H1 (cell line): Measurements from ENCODE around the gene CTXN3. TPM values are rescaled to one million over a fixed set of nuclear protein-coding genes. Genes with fewer than 3 reads are reported as not detected.

Experiments
- CTCF ChIA-PET: fragments of 300-600 bp; sonication (Branson Sonifier 250); formaldehyde crosslinking; loops from one replicate; lab custom pipeline; 2021; ENCODE audit not compliant: partially characterized antibody; lab: Charles Lee
- POLR2A ChIA-PET: fragments of 300-600 bp; sonication (Branson Sonifier 250); formaldehyde crosslinking; loops from one replicate; lab custom pipeline; 2021; ENCODE audit warnings: inconsistent platforms; ENCODE audit not compliant: partially characterized antibody; lab: Charles Lee
- DNase-seq, 2 experiments: peaks; one replicate each; pipeline versions ENCODE4 v3.0.0 to v3.0.0-alpha.2; 2010 to 2022; ENCODE audit warnings: low spot score in 2 of 2, low read depth in 1 of 2, mixed read lengths in 1 of 2
- FAIRE-seq: peaks from 2 replicates; lab custom pipeline; 2011; peaks lifted over from hg19 to GRCh38; lab: Jason Lieb, UNC
- H2AFZ ChIP-seq: 2 replicates; pipeline ENCODE4 v1.8.1; 2012; ENCODE audit warnings: low read length, inconsistent platforms
- H2AK5ac ChIP-seq: 2 replicates; pipeline ENCODE4 v1.6.1; 2013; ENCODE audit warnings: low read depth, low read length
- H2BK120ac ChIP-seq: replicated peaks from 2 replicates; pipeline ENCODE3; 2013; ENCODE audit warnings: low read depth, low read length, inconsistent platforms
- H2BK12ac ChIP-seq: 2 replicates; pipeline ENCODE4 v1.6.1; 2013; ENCODE audit warnings: low read depth, low read length
- H2BK15ac ChIP-seq: 2 replicates; pipeline ENCODE4 v1.6.1; 2013; ENCODE audit warnings: low read length
- H2BK20ac ChIP-seq: 2 replicates; pipeline ENCODE4 v1.6.1; 2013; ENCODE audit warnings: low read length
- H2BK5ac ChIP-seq: 2 replicates; pipeline ENCODE4 v1.6.1; 2013; ENCODE audit warnings: low read depth, low read length
- H3K14ac ChIP-seq: 2 replicates; pipeline ENCODE4 v1.6.1; 2013; ENCODE audit warnings: inconsistent platforms; ENCODE audit not compliant: insufficient read length
- H3K18ac ChIP-seq: 2 replicates; pipeline ENCODE4 v1.6.1; 2013; ENCODE audit warnings: low read length; ENCODE audit errors: extremely low read depth
- H3K23ac ChIP-seq: 2 replicates; pipeline ENCODE4 v1.6.1; 2013; ENCODE audit warnings: inconsistent platforms; ENCODE audit not compliant: insufficient read length
- H3K23me2 ChIP-seq: 2 replicates; pipeline ENCODE4 v1.6.1; 2013; ENCODE audit warnings: low read depth, low read length
- H3K27ac ChIP-seq: 2 replicates; pipeline ENCODE4 v1.6.1; 2011; ENCODE audit warnings: low read depth, low read length, inconsistent platforms
- H3K27me3 ChIP-seq, 4 experiments: replicated peaks in 1 of 4; 1 replicate in 1 of 4; 2 replicates in 3 of 4; pipeline versions ENCODE4 v1.6.1 to v1.8.1; 2011 to 2013; ENCODE audit warnings: low read length in 3 of 4, mild to moderate bottlenecking in 3 of 4, inconsistent platforms in 2 of 4, mixed read lengths in 2 of 4, moderate library complexity in 1 of 4; ENCODE audit not compliant: control insufficient read depth in 3 of 4, insufficient read depth in 3 of 4; ENCODE audit errors: extremely low read depth in 1 of 4
- H3K36me3 ChIP-seq, 4 experiments: 2 replicates each; pipeline versions ENCODE4 v1.6.1 to v1.8.1; 2011 to 2013; ENCODE audit warnings: mild to moderate bottlenecking in 4 of 4, low read length in 3 of 4, moderate library complexity in 2 of 4, control low read depth in 1 of 4, inconsistent platforms in 1 of 4; ENCODE audit not compliant: insufficient read depth in 4 of 4, control insufficient read depth in 2 of 4
- H3K4ac ChIP-seq: replicated peaks from 2 replicates; pipeline ENCODE3; 2013; ENCODE audit warnings: low read length, low read depth, mixed read lengths, inconsistent platforms; ENCODE audit not compliant: insufficient read length
- H3K4me1 ChIP-seq, 4 experiments: replicated peaks in 1 of 4; 1 replicate in 1 of 4; 2 replicates in 3 of 4; pipeline versions ENCODE4 v1.6.1 to v1.8.1; 2011 to 2013; ENCODE audit warnings: low read length in 3 of 4, inconsistent platforms in 2 of 4, mixed read lengths in 1 of 4; ENCODE audit not compliant: insufficient read depth in 4 of 4, control insufficient read depth in 3 of 4
- H3K4me2 ChIP-seq, 2 experiments: 2 replicates each; pipeline versions ENCODE4 v1.6.1 to v1.8.1; 2011 to 2013; ENCODE audit warnings: low read depth in 2 of 2, low read length in 2 of 2, control low read depth in 1 of 2, inconsistent platforms in 1 of 2, mild to moderate bottlenecking in 1 of 2; ENCODE audit not compliant: insufficient read depth in 1 of 2
- H3K4me3 ChIP-seq, 4 experiments: fragments of 200-600, 300-600 bp in 1 of 4; sonication (generic), shearing (Covaris generic), sonication (Bioruptor Twin) in 1 of 4; 2 replicates each; pipeline versions ENCODE4 v1.5.1 to v1.8.1; 2011 to 2016; ENCODE audit warnings: low read length in 4 of 4, low read depth in 3 of 4, control low read depth in 2 of 4, inconsistent platforms in 2 of 4, mild to moderate bottlenecking in 2 of 4, mixed read lengths in 1 of 4, moderate library complexity in 1 of 4; ENCODE audit not compliant: insufficient read depth in 2 of 4; ENCODE audit errors: extremely low read depth in 1 of 4
- H3K56ac ChIP-seq: replicated peaks from 2 replicates; pipeline ENCODE3; 2013; ENCODE audit warnings: low read depth, mild to moderate bottlenecking, mixed read lengths, low read length, inconsistent platforms; ENCODE audit not compliant: insufficient read length
- H3K79me1 ChIP-seq: 2 replicates; pipeline ENCODE4 v1.6.1; 2013; ENCODE audit warnings: low read depth, low read length, control low read depth
- H3K79me2 ChIP-seq, 2 experiments: 2 replicates each; pipeline versions ENCODE4 v1.6.1 to v1.8.1; 2012 to 2013; ENCODE audit warnings: low read length in 2 of 2, mild to moderate bottlenecking in 2 of 2, inconsistent platforms in 1 of 2; ENCODE audit not compliant: insufficient read depth in 2 of 2, control insufficient read depth in 1 of 2
- H3K9ac ChIP-seq, 4 experiments: replicated peaks in 1 of 4; 1 replicate in 1 of 4; 2 replicates in 3 of 4; pipeline versions ENCODE4 v1.6.1 to v1.8.1; 2011 to 2013; ENCODE audit warnings: low read depth in 3 of 4, low read length in 3 of 4, control low read depth in 2 of 4, mild to moderate bottlenecking in 2 of 4, moderate library complexity in 2 of 4, inconsistent platforms in 1 of 4; ENCODE audit errors: extremely low read depth in 1 of 4
- H3K9me3 ChIP-seq, 2 experiments: 2 replicates each; pipeline versions ENCODE4 v1.6.1 to v1.8.1; 2012 to 2013; ENCODE audit warnings: mild to moderate bottlenecking in 2 of 2, moderate library complexity in 2 of 2, control low read depth in 1 of 2, inconsistent platforms in 1 of 2, low read depth in 1 of 2, low read length in 1 of 2, mixed read lengths in 1 of 2; ENCODE audit not compliant: insufficient read depth in 2 of 2
- H4K20me1 ChIP-seq, 2 experiments: replicated peaks in 1 of 2; 2 replicates each; pipeline versions ENCODE3 to v1.8.1; 2011 to 2013; ENCODE audit warnings: inconsistent platforms in 2 of 2, low read length in 2 of 2, mild to moderate bottlenecking in 1 of 2; ENCODE audit not compliant: insufficient read depth in 2 of 2, control insufficient read depth in 1 of 2
- H4K5ac ChIP-seq: 2 replicates; pipeline ENCODE4 v1.6.1; 2013; ENCODE audit warnings: low read length, low read depth, mixed read lengths, inconsistent platforms; ENCODE audit not compliant: insufficient read length
- H4K8ac ChIP-seq: 2 replicates; pipeline ENCODE4 v1.8.0; 2013; ENCODE audit warnings: mild to moderate bottlenecking, moderate library complexity, low read length, inconsistent platforms; ENCODE audit not compliant: insufficient read depth; ENCODE audit errors: extremely low read depth
- H4K91ac ChIP-seq: replicated peaks from 2 replicates; pipeline ENCODE3; 2013; ENCODE audit warnings: low read length, mixed read lengths, inconsistent platforms; ENCODE audit not compliant: insufficient read length
- CHD1 ChIP-seq: IDR thresholded peaks from 2 replicates; pipeline ENCODE4 v1.6.1; 2012; ENCODE audit warnings: low read depth, low read length, improper control_type of control experiment
- POLR2AphosphoS5 ChIP-seq: IDR thresholded peaks from 2 replicates; pipeline ENCODE4 v1.6.1; 2011; ENCODE audit warnings: low read depth, low read length
- RXRA ChIP-seq: IDR thresholded peaks from 2 replicates; pipeline ENCODE4 v1.6.1; 2011; ENCODE audit warnings: low read depth, mild to moderate bottlenecking, low read length, moderate library complexity; ENCODE audit not compliant: insufficient read depth
- SP4 ChIP-seq: IDR thresholded peaks from 2 replicates; pipeline ENCODE4 v1.6.1; 2012; ENCODE audit warnings: low read length, inconsistent platforms
- WGBS, 2 experiments: shearing (Covaris generic) in 1 of 2; methylation state at CpG; one replicate each; pipeline versions ENCODE4 v1.1.6 to v1.1.7; 2013 to 2015; ENCODE audit warnings: low lambda C conversion rate in 2 of 2, mixed read lengths in 2 of 2, inconsistent platforms in 1 of 2, low coverage in 1 of 2, missing lambda C conversion rate in 1 of 2; ENCODE audit not compliant: insufficient replicate concordance in 2 of 2, insufficient coverage in 1 of 2, insufficient read length in 1 of 2; ENCODE audit errors: extremely low coverage in 1 of 2, missing lambda C conversion rate in 1 of 2; 5-methylcytosine and 5-hydroxymethylcytosine counted together
- polyA plus RNA-seq, 7 experiments: library from polyadenylated mRNA; depleted of rRNA in 3 of 7; stranded (reverse) in 5 of 7; unstranded in 2 of 7; fragments of >200 nt in 5 of 7; fragments of 200-250 nt in 2 of 7; gene quantifications; 1 replicate in 5 of 7; 2 replicates in 1 of 7; 4 replicates in 1 of 7; pipeline versions ENCODE4 v1.2.1 to v1.2.3, GENCODE V29; 2011 to 2013; ENCODE audit warnings: missing spikeins in 2 of 7, mixed read lengths in 2 of 7
- total RNA-seq: library from RNA; stranded (reverse); fragmentation: NEBNext Ultra II Directional; extraction: Animal tissue kit (Norgen Biotek cat#: 25700); gene quantifications from 2 replicates; pipeline ENCODE4 v1.2.1, GENCODE V29; 2021

Gene CTXN3
- total and polyA plus RNA-seq, 2 of the 8 experiments (the other 6 are each of a cell fraction or from before 2014, with no cell fraction given): 0.05 TPM; not detected in 1

DNA sequence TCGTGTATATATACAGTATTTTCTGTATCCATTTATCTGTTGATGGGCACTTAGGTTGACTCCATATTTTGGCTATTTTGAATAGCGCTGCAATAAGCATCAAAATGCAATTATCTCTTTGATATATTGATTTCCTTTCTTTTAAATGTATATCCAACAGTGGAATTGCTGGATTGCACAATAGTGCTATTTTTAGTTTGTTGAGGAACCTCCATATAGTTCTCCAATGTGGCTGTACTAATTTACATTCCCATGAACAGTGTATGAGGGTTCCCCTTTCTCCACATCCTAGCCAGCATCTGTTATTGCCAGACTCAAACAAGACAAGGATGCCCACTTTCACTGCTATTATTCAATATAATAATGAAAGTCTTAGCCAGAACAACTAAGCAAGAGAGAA, 9.1 kb upstream of the CTXN3 start:
- no peaks in the 10 kb centered on the region for H3K9me3 ChIP-seq
- no peak overlapping the region for H4K8ac ChIP-seq
- H3K9ac ChIP-seq: no peak overlapping the region
- no peak overlapping the region for H3K56ac ChIP-seq
- no peak overlapping the region for H4K91ac ChIP-seq
- H2AFZ ChIP-seq: no peak overlapping the region
- no peaks in the 10 kb centered on the region for H3K79me1 ChIP-seq
- H3K79me2 ChIP-seq: no peaks in the 10 kb centered on the region
- ChIA-PET CTCF (interaction anchor here (1.0 kb wide), 1 partner anchor 76 kb away, joined by 3 read pairs; no protein-coding TSS in a partner anchor), POLR2A (interaction anchor here (1.0 kb wide), 1 partner anchor 20 kb away, joined by 3 read pairs; no protein-coding TSS in a partner anchor)
- no peak overlapping the region for H3K18ac ChIP-seq
- no peak overlapping the region for H3K4ac ChIP-seq
- H2BK20ac ChIP-seq: no peak overlapping the region
- no peak overlapping the region for H3K4me3 ChIP-seq
- no peak overlapping the region for H3K14ac ChIP-seq
- no peak overlapping the region for H2BK12ac ChIP-seq
- H4K20me1 ChIP-seq: no peaks in the 10 kb centered on the region
- no peak overlapping the region for H3K27ac ChIP-seq
- WGBS, 2 experiments: 86% methylated on average over 2 of the region's 2 CpGs; no CpG with 5 or more reads in 1 of the 2 experiments
- no peak overlapping the region for H4K5ac ChIP-seq
- no peak for DNase-seq
- no peak for FAIRE-seq
- H3K4me1 ChIP-seq: no peaks in the 10 kb centered on the region
- no peak overlapping the region for H2BK5ac ChIP-seq
- no peak overlapping the region for H2BK120ac ChIP-seq
- no peak overlapping the region for H3K4me2 ChIP-seq
- TF ChIP-seq POLR2AphosphoS5 (no peak), RXRA (no peak), CHD1 (no peak), SP4 (no peak)
- no peaks in the 10 kb centered on the region for H3K23me2 ChIP-seq
- H3K27me3 ChIP-seq: no peaks in the 10 kb centered on the region
- no peak overlapping the region for H2AK5ac ChIP-seq
- H3K36me3 ChIP-seq: no peaks in the 10 kb centered on the region
- H3K23ac ChIP-seq: no peak overlapping the region
- no peak overlapping the region for H2BK15ac ChIP-seq
